ENCODE results near the gene DAPP1. TPM values are rescaled to one million over a fixed set of nuclear protein-coding genes. Genes with fewer than 3 reads are reported as not detected.

DAPP1 gene
- total RNA-seq, 2 experiments from 2014 or later: 55.7 to 71.9 TPM

DNA sequence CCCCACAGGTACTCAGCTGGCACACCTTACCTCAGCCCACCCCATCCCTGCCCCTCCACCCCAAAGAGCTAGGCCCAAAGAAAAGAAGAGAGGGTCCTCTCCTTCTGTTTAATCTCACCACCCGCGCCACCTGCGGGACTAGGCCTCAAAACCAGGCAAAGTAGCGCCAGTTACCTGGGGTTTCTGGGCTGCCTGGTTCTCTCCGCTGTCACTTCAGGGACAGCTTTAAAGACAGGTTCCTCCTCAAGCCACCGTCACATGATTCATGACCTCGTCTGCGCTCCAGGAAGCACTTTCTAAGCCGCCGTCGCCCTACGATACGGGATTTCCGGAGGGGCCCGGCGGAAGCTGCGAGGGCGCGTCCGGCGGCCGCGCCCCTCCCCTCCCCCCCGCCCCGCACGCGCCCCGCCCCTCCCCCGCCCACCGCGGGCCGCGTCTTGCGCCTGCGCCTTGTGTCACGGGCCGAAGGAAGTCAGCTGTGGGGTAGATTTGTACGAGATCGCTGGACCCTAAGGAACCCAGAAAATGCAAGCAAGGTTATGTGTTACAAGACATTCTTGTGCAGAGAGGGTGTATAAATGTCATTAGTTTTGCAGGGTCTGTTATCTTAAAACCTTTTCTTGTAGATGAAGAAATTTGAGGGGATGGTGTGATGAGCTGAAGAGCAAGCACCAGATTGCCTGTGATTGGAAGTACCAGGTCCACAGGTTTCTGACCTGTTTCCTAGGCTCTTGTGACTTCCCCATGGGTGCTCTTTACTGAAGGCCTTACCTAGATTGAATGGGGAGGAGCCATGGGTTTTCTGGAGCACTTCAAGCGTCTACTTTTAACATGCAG lies 77.8 kb downstream of the DAPP1 start, which contains the start of gene LAMTOR3:
TSS of gene LAMTOR3 (minus strand) at position 267 of the 837 bp plus-strand sequence. CDS start 464 bp downstream, outside the sequence.
- Histone ChIP-seq H3K36me3 (ENCODE audit: insufficient read depth, low read length) (peaks cover 17% of the 10 kb centered on the region; the same call in 1 of the 2 replicates), H3K9me2 (ENCODE audit: insufficient read depth, low read length) (no peaks in the 10 kb centered on the region), H3K4me1 (ENCODE audit: insufficient read depth, low read length, poor library complexity, severe bottlenecking) (peaks cover 8% of the 10 kb centered on the region), H2AFZ (ENCODE audit: low read length) (peak within 1 kb of the TSS; percentile 62), H3K27ac (ENCODE audit: low read depth, low read length, poor library complexity, severe bottlenecking) (peak within 1 kb of the TSS; percentile 57), H4K20me1 (ENCODE audit: insufficient read depth, low read length) (no peaks in the 10 kb centered on the region), H3K4me3 (ENCODE audit: low read depth, low read length, poor library complexity, severe bottlenecking) (peak within 1 kb of the TSS; percentile 92), H3K9me3 (ENCODE audit: low read length) (no peaks in the 10 kb centered on the region), H3K4me2 (ENCODE audit: low read length) (peak within 1 kb of the TSS; percentile 93), H3K79me2 (ENCODE audit: insufficient read depth, low read depth, low read length) (peaks cover 35% of the 10 kb centered on the region)
- POLR2A ChIA-PET: interaction anchor here (0.9 to 1.8 kb wide), 6 partner anchors 33 to 331 kb away, joined by 3 to 12 read pairs (median 4); partner anchors contain the start of genes DAPP1 and TRMT10A
- peak; percentile 95 for DNase-seq (ENCODE audit: low spot score)
- CTCF ChIA-PET (ENCODE audit: unreplicated experiment): interaction anchor here (0.7 to 2.0 kb wide), 2 partner anchors 49 to 52 kb away, joined by 3 to 9 read pairs; partner anchors contain the start of gene DNAJB14
- TF ChIP-seq EZH2phosphoT487 (IDR thresholded peaks at IDR 0.05; ENCODE audit: borderline replicate concordance, low read depth, low read length): no peak
- intact Hi-C loops (cut with micrococcal nuclease; ENCODE audit: unreplicated experiment): loop anchor here (1.0 kb wide), 1 partner anchor 52 kb away; the partner anchor contains the start of gene DNAJB14
- BruUV-seq (replicated peaks): TSS peak; percentile 85

DNA sequence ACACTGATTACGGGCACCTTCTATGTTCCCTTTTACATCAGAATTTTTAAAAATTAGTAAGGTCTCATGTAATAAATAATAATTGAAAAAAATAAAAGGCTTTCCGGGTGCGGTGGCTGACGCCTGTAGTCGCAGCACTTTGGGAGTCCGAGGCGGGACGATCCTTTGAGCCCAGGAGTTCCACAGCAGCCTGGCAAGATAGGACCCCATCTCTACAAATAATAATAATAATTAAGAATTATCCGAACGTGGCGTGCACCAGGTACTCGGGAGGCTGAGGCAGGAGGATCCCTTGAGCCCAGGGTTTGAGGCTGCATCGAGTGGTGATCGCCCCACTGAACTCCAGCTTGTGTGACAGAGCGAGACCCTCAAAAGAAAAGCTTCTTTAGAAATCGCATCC lies 78.4 kb downstream of the DAPP1 start:
- DNase-seq (ENCODE audit: low spot score): no peak
- H3K9me2 ChIP-seq (ENCODE audit: insufficient read depth, low read length): no peaks in the 10 kb centered on the region
- peak overlapping the region; percentile 63 for H3K4me3 ChIP-seq (ENCODE audit: low read depth, low read length, poor library complexity, severe bottlenecking)
- TF ChIP-seq EZH2phosphoT487 (IDR thresholded peaks at IDR 0.05; ENCODE audit: borderline replicate concordance, low read depth, low read length): no peak
- TF ChIP-seq, protein P1, sequence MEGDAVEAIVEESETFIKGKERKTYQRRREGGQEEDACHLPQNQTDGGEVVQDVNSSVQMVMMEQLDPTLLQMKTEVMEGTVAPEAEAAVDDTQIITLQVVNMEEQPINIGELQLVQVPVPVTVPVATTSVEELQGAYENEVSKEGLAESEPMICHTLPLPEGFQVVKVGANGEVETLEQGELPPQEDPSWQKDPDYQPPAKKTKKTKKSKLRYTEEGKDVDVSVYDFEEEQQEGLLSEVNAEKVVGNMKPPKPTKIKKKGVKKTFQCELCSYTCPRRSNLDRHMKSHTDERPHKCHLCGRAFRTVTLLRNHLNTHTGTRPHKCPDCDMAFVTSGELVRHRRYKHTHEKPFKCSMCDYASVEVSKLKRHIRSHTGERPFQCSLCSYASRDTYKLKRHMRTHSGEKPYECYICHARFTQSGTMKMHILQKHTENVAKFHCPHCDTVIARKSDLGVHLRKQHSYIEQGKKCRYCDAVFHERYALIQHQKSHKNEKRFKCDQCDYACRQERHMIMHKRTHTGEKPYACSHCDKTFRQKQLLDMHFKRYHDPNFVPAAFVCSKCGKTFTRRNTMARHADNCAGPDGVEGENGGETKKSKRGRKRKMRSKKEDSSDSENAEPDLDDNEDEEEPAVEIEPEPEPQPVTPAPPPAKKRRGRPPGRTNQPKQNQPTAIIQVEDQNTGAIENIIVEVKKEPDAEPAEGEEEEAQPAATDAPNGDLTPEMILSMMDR (conservative IDR thresholded peaks at IDR 0.05; ENCODE audit: low read length): no peak
- ChIA-PET CTCF (ENCODE audit: unreplicated experiment) (interaction anchor here (2.0 kb wide), 1 partner anchor 49 kb away, joined by 9 read pairs; no protein-coding TSS in a partner anchor), POLR2A (interaction anchor here (0.9 to 1.8 kb wide), 5 partner anchors 33 to 331 kb away, joined by 3 to 12 read pairs (median 4); partner anchors contain the start of genes DAPP1 and TRMT10A)
- no TSS peak for BruUV-seq (replicated peaks)
- peaks cover 19% of the 10 kb centered on the region; the same call in 1 of the 2 replicates for H3K36me3 ChIP-seq (ENCODE audit: insufficient read depth, low read length)
- H3K79me2 ChIP-seq (ENCODE audit: insufficient read depth, low read depth, low read length): peaks cover 33% of the 10 kb centered on the region
- peak overlapping the region; percentile 57 for H3K27ac ChIP-seq (ENCODE audit: low read depth, low read length, poor library complexity, severe bottlenecking)
- intact Hi-C loops (cut with micrococcal nuclease; ENCODE audit: unreplicated experiment): loop anchor here (1.0 kb wide), 1 partner anchor 51 kb away; the partner anchor contains the start of gene DNAJB14
- H3K9me3 ChIP-seq (ENCODE audit: low read length): no peaks in the 10 kb centered on the region
- peak overlapping the region; percentile 79 for H3K4me2 ChIP-seq (ENCODE audit: low read length)
- H4K20me1 ChIP-seq (ENCODE audit: insufficient read depth, low read length): no peaks in the 10 kb centered on the region
- H2AFZ ChIP-seq (ENCODE audit: low read length): peak overlapping the region; percentile 62
- H3K4me1 ChIP-seq (ENCODE audit: insufficient read depth, low read length, poor library complexity, severe bottlenecking): peaks cover 8% of the 10 kb centered on the region

DNA sequence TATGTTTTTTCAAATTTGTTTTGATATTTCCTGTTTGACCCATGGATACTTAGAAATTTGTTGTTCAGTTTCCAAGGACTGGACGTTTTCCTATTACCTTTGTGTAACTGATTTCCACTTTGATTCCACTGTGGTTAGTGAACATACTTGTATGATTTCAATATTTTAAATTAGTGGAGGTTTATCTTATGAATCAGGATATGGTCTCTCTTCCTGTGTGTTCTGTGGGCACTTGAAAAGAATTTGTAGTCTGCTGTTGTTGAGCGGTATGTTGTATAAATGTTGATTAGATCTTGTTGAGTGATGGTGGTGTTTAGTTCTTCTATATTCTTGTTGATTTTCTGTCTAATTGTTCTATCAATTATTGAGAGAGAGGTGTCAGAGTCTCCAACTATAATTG lies 98.8 kb downstream of the DAPP1 start:
- Histone ChIP-seq H4K20me1 (ENCODE audit: insufficient read depth, low read length) (no peaks in the 10 kb centered on the region), H3K4me1 (ENCODE audit: insufficient read depth, low read length, poor library complexity, severe bottlenecking) (no peaks in the 10 kb centered on the region), H3K4me2 (ENCODE audit: low read length) (no peak overlapping the region), H2AFZ (ENCODE audit: low read length) (no peak overlapping the region), H3K27ac (ENCODE audit: low read depth, low read length, poor library complexity, severe bottlenecking) (no peak overlapping the region), H3K9me3 (ENCODE audit: low read length) (no peaks in the 10 kb centered on the region), H3K79me2 (ENCODE audit: insufficient read depth, low read depth, low read length) (no peaks in the 10 kb centered on the region), H3K4me3 (ENCODE audit: low read depth, low read length, poor library complexity, severe bottlenecking) (no peak overlapping the region), H3K36me3 (ENCODE audit: insufficient read depth, low read length) (peaks cover 53% of the 10 kb centered on the region), H3K9me2 (ENCODE audit: insufficient read depth, low read length) (no peaks in the 10 kb centered on the region)
- intact Hi-C loops (cut with micrococcal nuclease; ENCODE audit: unreplicated experiment): no loop called here
- TF ChIP-seq, protein P1 (conservative IDR thresholded peaks at IDR 0.05; ENCODE audit: low read length): no peak
- TF ChIP-seq EZH2phosphoT487 (IDR thresholded peaks at IDR 0.05; ENCODE audit: borderline replicate concordance, low read depth, low read length): no peak
- BruUV-seq (replicated peaks): no TSS peak
- CTCF ChIA-PET (ENCODE audit: unreplicated experiment): no interaction called here
- no peak for DNase-seq (ENCODE audit: low spot score)
- POLR2A ChIA-PET: interaction anchor here (0.6 kb wide), 1 partner anchor 25 kb away, joined by 4 read pairs; no protein-coding TSS in a partner anchor
